Stimulated activated naive CD8-positive, alpha-beta T cell treated with anti-CD3 and anti-CD28 coated beads, Interleukin-15, Interleukin-2, amounts not matched to agents 100 ng/mL and 50 ng/mL, for 24 hours (primary cell): ENCODE measurements around the gene SLC43A3.

ENCODE experiments used
- H3K27ac Mint-ChIP-seq: one replicate; pipeline ENCODE4 v1.8.0; 2021; ENCODE audit warnings: mild to moderate bottlenecking, mixed read lengths
- H3K27me3 Mint-ChIP-seq: one replicate; pipeline ENCODE4 v1.8.0; 2021; ENCODE audit warnings: mixed read lengths
- H3K36me3 Mint-ChIP-seq: one replicate; pipeline ENCODE4 v1.8.0; 2021; ENCODE audit warnings: low read depth, mixed read lengths
- H3K4me1 Mint-ChIP-seq: one replicate; pipeline ENCODE4 v1.8.0; 2021; ENCODE audit warnings: low read depth, mixed read lengths
- H3K4me3 Mint-ChIP-seq: one replicate; pipeline ENCODE4 v1.8.0; 2021; ENCODE audit warnings: mild to moderate bottlenecking, mixed read lengths
- H3K9me3 Mint-ChIP-seq: one replicate; pipeline ENCODE4 v1.8.0; 2021; ENCODE audit warnings: mixed read lengths

SLC43A3 gene

DNA sequence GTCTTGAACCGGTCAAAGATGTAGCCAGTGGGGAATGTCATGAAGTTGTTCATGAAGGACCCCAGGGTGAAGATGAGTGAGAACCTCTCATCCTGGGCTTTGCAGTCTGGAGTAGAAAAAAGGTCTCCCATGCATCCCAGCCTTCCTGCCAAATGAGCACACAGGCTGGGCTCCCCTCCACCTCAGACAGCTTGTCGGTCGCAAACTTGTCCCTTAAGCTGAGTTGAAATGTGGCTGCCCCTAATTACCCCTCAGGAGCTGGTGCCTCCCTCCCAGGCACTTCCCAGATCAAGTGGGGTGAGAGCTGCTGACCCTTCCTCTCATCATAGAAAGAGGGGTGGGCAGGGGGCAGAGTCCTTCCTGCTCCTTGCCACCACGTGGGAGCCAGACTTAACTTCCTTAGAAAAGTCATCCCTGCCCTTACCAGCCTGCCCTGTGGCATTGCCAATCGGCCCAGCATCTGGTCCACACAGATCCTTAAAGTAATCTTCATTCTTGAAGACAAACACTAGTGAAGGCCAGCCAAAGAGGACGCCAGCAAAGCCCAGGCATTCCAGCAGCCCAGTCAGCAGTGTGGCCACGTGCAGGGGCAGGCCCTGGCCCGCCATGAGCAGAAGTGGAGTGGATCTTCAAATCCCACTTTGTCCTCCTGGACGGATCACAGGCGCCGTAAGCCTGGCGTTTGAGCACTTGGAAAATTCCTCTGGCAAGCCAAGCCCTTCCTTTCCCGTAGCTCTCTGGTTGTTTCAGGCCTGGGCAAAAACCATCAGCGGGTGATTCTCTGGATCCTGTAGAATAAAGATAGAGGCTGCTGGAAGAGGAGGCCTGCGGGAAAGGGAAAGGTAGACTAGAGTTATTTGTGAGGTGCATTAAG is 1.1 kb downstream of the SLC43A3 start:
- Mint-ChIP-seq H3K4me3 (peak overlapping the region; percentile 96), H3K36me3 (peaks cover 58% of the 10 kb centered on the region), H3K27ac (peak overlapping the region; percentile 96), H3K9me3 (no peaks in the 10 kb centered on the region), H3K4me1 (peaks cover 59% of the 10 kb centered on the region), H3K27me3 (no peaks in the 10 kb centered on the region)

DNA sequence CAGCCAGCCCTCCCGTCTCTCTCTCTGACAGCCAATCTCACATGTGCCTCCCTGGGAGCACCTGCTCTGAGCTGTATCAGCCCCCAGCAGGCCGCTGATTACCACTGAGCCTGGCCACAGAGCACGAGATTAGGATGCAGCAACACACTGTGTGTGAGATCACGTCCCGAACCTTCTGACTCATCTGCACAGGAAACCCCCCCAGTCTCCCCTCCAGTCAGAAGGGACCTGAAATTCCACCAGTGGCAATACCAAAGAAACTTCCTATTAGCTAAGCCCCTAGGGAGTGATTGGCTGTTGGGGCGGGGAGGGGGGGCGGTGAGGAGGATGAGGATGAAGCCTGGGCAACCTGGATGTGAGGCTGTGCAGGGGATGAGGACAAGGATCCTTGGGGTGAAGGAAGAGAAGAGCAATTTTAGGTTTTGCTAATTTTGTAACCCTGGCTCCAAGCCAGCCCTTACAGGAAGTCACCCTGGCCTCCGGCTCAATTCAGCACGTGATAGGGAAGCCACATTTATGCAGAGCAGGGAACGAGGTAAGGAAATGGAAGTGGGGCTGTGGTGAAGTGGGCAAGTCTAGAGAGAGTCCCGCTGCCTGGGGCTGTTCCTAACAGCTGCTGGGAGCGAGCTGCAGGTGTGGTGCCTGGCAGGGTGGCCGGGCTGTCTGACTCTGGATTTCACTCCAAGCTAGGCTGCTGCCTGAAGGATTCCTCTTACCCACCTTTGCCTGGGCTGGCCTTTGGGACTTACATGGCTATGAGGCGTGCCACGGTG is 1.9 kb downstream of the SLC43A3 start:
- peak overlapping the region; percentile 96 for H3K4me3 Mint-ChIP-seq
- H3K27ac Mint-ChIP-seq = peak overlapping the region; percentile 96
- H3K36me3 Mint-ChIP-seq = peaks cover 67% of the 10 kb centered on the region
- no peaks in the 10 kb centered on the region for H3K27me3 Mint-ChIP-seq
- no peaks in the 10 kb centered on the region for H3K9me3 Mint-ChIP-seq
- peaks cover 68% of the 10 kb centered on the region for H3K4me1 Mint-ChIP-seq

DNA sequence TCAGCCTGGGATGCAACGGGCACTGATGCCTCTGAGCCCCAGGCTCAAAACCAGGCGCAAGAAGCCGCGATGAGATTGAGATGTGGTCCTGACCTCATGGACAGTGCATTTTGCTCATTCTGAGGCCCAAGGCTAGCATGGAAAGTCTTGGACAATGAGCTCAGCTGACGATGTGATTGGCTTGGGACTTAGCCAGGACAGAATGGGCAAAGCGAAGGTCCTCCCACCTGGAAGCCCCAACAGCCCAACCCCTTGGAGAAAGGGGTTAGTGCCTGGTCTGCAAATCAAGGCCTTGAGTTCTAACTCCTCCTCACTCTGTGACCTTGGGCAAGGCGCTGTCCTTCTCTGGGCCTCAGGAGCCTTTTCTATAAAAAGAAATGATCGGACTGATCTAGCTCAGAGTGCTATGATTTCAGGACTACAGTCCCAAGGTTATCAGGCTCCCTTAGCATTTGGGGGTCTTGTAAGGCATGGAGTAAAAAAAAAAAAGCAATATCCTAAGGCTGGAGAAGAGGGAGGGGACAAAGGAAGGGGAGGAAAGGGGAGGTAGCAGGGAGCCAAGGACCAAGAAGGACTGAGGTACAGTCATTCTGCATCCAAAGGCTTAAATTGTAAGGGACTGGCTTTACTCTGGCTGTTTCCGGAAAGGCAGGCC is 2.7 kb downstream of the SLC43A3 start:
- H3K36me3 Mint-ChIP-seq = peaks cover 71% of the 10 kb centered on the region
- H3K4me3 Mint-ChIP-seq = peak overlapping the region; percentile 96
- peaks cover 71% of the 10 kb centered on the region for H3K4me1 Mint-ChIP-seq
- H3K27ac Mint-ChIP-seq = peak overlapping the region; percentile 96
- H3K9me3 Mint-ChIP-seq = no peaks in the 10 kb centered on the region
- H3K27me3 Mint-ChIP-seq = no peaks in the 10 kb centered on the region

DNA sequence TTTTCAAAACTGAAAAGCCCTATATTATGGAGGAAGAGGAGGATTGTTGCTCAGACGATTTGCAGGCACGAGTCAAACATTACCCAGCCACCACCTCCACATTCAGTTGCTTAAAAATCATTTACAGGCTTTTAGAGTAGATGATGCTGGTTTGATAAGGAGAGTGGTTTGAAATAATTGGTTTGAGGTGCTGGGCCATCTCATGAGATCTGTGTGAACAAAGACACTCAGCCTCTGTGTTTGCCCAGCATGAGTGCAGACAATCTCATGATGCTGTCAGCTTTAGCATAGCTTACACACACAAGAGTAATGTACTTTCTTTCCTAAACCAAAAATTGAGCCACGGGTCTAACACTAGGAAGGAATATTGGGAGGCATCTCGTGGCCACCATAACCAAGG is 4.3 kb downstream of the SLC43A3 start:
- peaks cover 84% of the 10 kb centered on the region for H3K36me3 Mint-ChIP-seq
- H3K4me3 Mint-ChIP-seq = peak overlapping the region; percentile 96
- peaks cover 75% of the 10 kb centered on the region for H3K4me1 Mint-ChIP-seq
- H3K9me3 Mint-ChIP-seq = no peaks in the 10 kb centered on the region
- peak overlapping the region; percentile 66 for H3K27ac Mint-ChIP-seq
- H3K27me3 Mint-ChIP-seq = no peaks in the 10 kb centered on the region

DNA sequence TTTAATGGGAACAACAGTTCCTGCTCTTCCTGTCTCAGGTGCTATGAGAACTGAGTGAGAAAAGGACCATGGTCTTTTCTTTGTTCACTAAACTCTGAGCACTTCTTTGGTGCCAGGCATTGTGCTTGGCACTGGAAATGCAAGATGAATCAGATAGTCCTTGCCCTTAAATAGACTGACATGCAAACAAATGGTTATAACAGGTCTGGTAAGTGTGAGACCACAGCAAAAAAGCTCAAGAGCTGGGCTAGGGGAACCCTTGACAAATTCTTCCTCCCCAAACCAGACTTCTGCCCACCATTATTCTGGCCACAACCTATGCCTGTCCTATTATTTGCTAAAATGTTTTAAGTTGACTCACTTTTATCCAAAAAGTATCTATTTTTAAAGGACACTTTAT is 5.1 kb downstream of the SLC43A3 start:
- Mint-ChIP-seq H3K4me3 (peak overlapping the region; percentile 96), H3K4me1 (peaks cover 76% of the 10 kb centered on the region), H3K36me3 (peaks cover 93% of the 10 kb centered on the region), H3K27me3 (no peaks in the 10 kb centered on the region), H3K27ac (no peak overlapping the region), H3K9me3 (no peaks in the 10 kb centered on the region)

DNA sequence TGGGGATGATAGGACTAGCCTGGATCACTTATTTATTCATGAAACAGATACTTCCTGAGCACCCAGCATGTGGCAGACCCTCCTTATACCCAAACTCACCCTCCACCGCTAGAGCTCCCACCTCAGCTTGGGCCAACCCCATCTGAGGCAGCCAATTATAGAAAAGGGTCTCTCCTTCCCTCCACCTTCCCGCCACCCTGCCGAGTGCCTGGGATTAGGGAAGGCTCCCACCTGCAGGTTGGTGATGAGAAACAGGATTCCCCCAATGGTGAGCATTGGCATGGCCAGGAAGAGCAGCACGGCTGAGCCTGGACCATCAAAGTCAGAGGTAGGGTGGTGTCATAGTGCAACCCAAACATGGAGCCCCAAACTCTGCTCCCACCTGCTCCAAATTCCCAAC is 5.9 kb downstream of the SLC43A3 start:
- Mint-ChIP-seq H3K27ac (no peak overlapping the region), H3K27me3 (no peaks in the 10 kb centered on the region), H3K4me1 (peaks cover 79% of the 10 kb centered on the region), H3K4me3 (no peak overlapping the region), H3K9me3 (no peaks in the 10 kb centered on the region), H3K36me3 (peaks cover 94% of the 10 kb centered on the region)

DNA sequence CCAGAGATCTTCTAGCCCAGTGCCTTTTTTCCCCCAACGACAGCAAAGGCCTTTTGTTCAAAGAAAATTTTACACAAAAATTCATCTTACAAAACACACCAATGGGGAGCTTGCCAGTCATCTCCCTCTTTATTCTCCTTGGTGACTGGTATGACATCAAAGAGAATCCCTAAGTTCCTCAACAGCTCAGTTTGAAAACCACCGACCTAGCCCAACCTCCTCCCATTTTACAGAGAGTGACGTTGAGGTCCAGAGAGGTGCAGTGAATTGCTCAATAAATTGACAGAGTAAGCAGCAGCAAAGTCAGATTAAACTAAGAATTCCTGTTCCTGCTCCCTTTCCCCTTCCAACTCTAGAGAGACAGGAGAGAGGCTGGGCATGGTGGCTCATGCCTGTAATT is 7.8 kb downstream of the SLC43A3 start:
- Mint-ChIP-seq H3K27me3 (no peaks in the 10 kb centered on the region), H3K36me3 (peaks cover 94% of the 10 kb centered on the region), H3K4me3 (no peak overlapping the region), H3K27ac (peak overlapping the region; percentile 55), H3K9me3 (no peaks in the 10 kb centered on the region), H3K4me1 (peaks cover 81% of the 10 kb centered on the region)

DNA sequence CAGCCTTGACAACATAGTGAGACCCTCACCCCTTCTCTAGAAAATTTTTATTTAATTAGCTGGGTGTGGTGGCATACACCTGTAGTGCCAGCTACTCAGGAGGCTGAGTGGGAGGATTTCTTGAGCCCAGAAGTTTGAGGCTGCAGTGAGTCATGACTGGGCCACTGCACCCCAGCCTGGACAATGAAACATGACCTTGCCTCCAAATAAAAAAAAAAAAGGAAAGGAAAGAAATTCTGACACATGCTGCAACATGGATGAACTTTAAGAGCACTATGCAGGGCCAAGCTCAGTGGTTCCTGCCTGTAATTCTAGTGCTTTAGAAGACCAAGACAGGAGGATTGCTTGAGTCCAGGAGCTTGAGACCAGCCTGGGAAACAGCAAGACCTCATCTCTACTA is 8.8 kb downstream of the SLC43A3 start:
- Mint-ChIP-seq H3K9me3 (no peaks in the 10 kb centered on the region), H3K27me3 (no peaks in the 10 kb centered on the region), H3K4me1 (peaks cover 81% of the 10 kb centered on the region), H3K4me3 (no peak overlapping the region), H3K36me3 (peaks cover 94% of the 10 kb centered on the region), H3K27ac (peak overlapping the region; percentile 36)

DNA sequence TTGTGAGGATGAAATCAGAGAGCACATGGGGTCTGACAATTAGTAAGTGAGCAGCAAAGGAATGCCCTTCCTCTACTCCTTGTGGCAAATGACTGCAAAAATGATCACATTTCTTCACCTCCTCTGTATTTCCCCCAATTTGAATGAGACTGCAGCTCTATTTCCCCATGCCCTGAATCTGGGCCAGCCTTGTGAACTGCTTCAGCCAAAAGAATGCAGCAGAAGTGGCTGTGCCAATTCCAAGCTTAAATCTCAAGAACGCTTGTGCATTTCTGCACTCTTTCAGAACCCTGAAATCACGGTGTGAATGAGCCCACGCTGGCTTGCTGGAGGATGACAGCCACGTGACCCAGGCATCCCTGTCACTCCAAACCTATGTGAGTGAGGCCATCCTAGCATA is 9.9 kb downstream of the SLC43A3 start:
- H3K4me1 Mint-ChIP-seq = peaks cover 76% of the 10 kb centered on the region
- H3K36me3 Mint-ChIP-seq = peaks cover 91% of the 10 kb centered on the region
- H3K9me3 Mint-ChIP-seq = no peaks in the 10 kb centered on the region
- no peaks in the 10 kb centered on the region for H3K27me3 Mint-ChIP-seq
- peak overlapping the region; percentile 58 for H3K27ac Mint-ChIP-seq
- H3K4me3 Mint-ChIP-seq = no peak overlapping the region

DNA sequence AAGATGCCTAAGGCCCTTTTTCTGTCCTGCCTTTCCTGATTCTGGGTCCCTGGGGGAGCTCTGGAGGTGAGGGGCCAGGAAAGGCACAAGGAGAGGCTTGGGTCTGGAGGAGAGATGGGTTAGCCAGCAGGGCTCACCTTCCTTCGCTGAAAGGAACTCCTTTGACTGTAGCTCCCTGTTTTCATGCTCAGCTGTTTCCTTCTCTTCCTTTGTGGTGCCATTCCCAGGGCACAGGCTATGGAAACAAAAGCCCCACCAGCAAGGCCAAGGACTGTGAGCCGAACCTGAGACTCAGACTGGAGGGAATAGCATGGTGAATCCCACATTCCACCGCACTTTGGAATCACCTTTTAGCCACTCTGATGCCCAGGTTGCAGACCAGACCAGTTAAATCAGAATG is 10.5 kb downstream of the SLC43A3 start:
- Mint-ChIP-seq H3K27ac (no peak overlapping the region), H3K27me3 (no peaks in the 10 kb centered on the region), H3K36me3 (peaks cover 91% of the 10 kb centered on the region), H3K4me1 (peaks cover 75% of the 10 kb centered on the region), H3K4me3 (no peak overlapping the region), H3K9me3 (no peaks in the 10 kb centered on the region)

DNA sequence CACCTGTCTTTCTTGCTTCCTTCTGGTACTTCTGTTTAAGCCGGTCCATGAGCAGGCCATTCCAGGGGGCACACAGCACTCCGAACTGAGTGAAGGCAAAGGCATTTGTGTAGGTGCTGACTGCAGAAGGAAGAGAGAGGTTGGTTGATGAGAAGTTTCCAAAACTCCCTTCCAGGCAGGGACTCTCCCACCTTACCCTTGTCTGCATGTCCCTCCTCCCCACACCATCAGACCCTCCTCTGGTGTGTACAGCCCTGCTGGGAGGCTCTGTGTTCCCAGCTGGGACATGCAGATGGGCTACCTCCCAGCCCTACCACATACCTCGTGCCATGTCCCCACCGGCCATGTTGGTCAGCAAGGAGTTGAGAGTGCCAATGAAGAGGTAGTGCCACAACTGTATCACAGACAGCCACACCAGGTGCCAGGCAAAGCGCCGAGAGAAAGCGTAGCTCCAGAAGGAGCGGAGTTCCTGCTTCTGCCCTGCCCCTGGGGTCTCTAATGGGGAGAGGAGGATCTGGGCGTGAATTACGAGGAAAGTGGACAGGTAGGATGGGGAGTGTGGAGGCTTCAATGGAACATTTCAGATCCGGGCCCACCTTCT is 12.2 kb downstream of the SLC43A3 start:
- H3K4me1 Mint-ChIP-seq = peaks cover 75% of the 10 kb centered on the region
- H3K27ac Mint-ChIP-seq = peak overlapping the region; percentile 58
- no peaks in the 10 kb centered on the region for H3K9me3 Mint-ChIP-seq
- H3K36me3 Mint-ChIP-seq = peaks cover 88% of the 10 kb centered on the region
- peak overlapping the region; percentile 0 for H3K4me3 Mint-ChIP-seq
- no peaks in the 10 kb centered on the region for H3K27me3 Mint-ChIP-seq

DNA sequence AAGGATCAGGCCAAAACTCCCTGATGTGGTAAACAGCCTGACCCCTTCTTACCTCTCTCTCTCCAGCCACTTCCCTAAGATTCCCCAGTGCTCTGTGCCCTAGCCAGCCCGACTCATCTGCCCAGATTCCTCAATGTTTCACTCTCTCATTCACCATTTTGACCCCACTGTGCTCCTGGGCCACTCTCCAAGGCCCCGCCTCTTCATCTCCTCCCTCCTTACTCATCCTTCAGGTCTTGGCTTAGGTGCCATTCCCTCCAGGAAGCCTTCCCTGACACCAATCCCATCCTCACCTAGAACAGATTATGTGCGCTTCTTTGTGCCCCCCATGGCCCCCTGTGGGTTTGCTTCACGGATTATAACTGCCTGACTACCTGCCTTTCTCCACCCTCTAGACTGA is 13.2 kb downstream of the SLC43A3 start:
- H3K27me3 Mint-ChIP-seq = no peaks in the 10 kb centered on the region
- peaks cover 92% of the 10 kb centered on the region for H3K36me3 Mint-ChIP-seq
- peak overlapping the region; percentile 28 for H3K27ac Mint-ChIP-seq
- H3K4me3 Mint-ChIP-seq = peak overlapping the region; percentile 20
- peaks cover 79% of the 10 kb centered on the region for H3K4me1 Mint-ChIP-seq
- no peaks in the 10 kb centered on the region for H3K9me3 Mint-ChIP-seq

DNA sequence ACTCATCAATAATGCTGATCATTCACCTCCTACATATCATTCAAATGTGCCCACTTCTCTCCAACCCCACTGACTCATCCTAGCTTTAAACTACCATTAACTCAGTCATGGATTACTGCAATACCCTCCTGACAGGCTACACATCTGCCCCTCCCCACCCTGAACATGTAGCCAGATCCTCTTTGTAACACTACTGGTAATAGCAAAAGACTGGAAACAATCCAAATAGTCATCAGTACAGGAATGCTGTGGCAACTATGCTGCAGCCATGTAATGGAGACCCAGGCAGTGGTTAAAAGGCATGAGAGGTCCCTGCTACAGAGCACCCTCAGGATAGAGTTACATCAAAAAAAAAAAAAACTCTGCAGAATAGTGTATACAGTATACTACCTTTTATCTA is 16.6 kb downstream of the SLC43A3 start:
- Mint-ChIP-seq H3K36me3 (peaks cover 94% of the 10 kb centered on the region), H3K4me1 (peaks cover 88% of the 10 kb centered on the region), H3K27ac (no peak overlapping the region), H3K27me3 (no peaks in the 10 kb centered on the region), H3K4me3 (no peak overlapping the region), H3K9me3 (no peaks in the 10 kb centered on the region)

DNA sequence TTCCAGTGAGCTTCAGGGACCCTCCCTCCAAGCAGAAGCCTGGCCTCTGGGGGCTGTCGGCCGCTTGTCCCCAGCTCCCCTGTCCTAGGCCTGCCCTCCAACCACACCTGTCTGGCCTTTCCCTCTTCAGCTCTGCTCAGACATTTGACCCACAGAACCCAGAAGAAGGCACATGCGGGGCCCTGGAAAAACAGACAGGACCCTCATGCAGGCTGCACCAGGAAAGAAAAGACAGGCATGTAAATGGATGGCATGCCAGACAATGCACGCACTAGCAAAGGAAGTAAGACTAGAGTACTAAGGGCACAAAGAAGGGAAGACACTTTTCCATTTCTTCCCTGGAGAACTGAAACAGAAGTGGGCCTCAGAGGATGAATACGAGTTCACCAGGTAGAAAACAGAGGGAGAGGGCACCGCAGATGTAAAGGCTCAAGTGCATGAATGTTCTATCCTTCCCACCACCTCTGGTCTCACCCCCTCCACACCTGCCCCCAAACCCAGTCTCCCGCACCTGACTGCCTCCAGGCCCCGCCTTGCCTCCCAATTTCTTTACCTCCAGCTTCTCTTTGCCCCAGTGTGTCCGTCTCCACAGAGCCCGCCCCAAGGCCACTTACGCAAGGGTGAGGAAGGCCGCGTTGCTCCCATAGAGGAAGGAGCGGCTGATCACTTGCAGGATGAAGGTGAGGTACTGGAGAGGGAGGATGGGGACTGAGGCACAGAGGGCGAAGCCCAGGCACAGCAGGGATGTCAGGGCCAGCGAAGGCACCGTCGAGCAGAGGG is 17.4 kb downstream of the SLC43A3 start:
- peaks cover 88% of the 10 kb centered on the region for H3K4me1 Mint-ChIP-seq
- H3K27me3 Mint-ChIP-seq = no peaks in the 10 kb centered on the region
- H3K9me3 Mint-ChIP-seq = no peaks in the 10 kb centered on the region
- peaks cover 94% of the 10 kb centered on the region for H3K36me3 Mint-ChIP-seq
- H3K27ac Mint-ChIP-seq = peak overlapping the region; percentile 66
- peak overlapping the region; percentile 42 for H3K4me3 Mint-ChIP-seq
